ENCODE results near the gene PGRMC2. TPM values are rescaled to one million over a fixed set of nuclear protein-coding genes. Genes with fewer than 3 reads are reported as not detected.

The PGRMC2 gene
- polyA plus RNA-seq, 3 donors = 6.3 to 13.9 (median 7.3) TPM

GRCh38 chr4:128288689-128289106 lies 1.1 kb upstream of the PGRMC2 start:
- Histone ChIP-seq H3K27ac (ENCODE audit: low read depth in 1 of 2, low read length in 2 of 2) (peak overlapping the region; percentile 77 to 83), H3K27me3 (ENCODE audit: control insufficient read depth in 2 of 2, insufficient read depth in 2 of 2, low read length in 2 of 2) (no peaks in the 10 kb centered on the region), H3K4me1 (ENCODE audit: control insufficient read depth in 1 of 2, insufficient read depth in 2 of 2, low read length in 2 of 2) (peaks cover 20 to 33% of the 10 kb centered on the region in 2 donors), H2AFZ (ENCODE audit: insufficient read depth, low read depth, low read length, poor library complexity, severe bottlenecking) (peak overlapping the region; percentile 92), H3K79me2 (ENCODE audit: insufficient read depth, low read length) (peaks cover 36% of the 10 kb centered on the region), H3K9me3 (replicated peaks in 1 of 2; ENCODE audit: control insufficient read depth in 1 of 2, insufficient read depth in 1 of 2, low read length in 2 of 2) (no peaks in the 10 kb centered on the region), H4K20me1 (ENCODE audit: insufficient read depth, low read length) (no peaks in the 10 kb centered on the region), H3K36me3 (replicated peaks in 1 of 2; ENCODE audit: control insufficient read depth in 1 of 2, insufficient read depth in 2 of 2, low read length in 2 of 2) (no peaks in the 10 kb centered on the region), H3K4me3 (replicated peaks in 1 of 3; ENCODE audit: low read depth in 2 of 3, low read length in 3 of 3) (peak overlapping the region; percentile 71 to 81 (median 73)), H3K9ac (ENCODE audit: insufficient read depth, low read length, poor library complexity, severe bottlenecking) (peak overlapping the region; percentile 75), H3K4me2 (replicated peaks; ENCODE audit: extremely low read depth, low read length, poor library complexity, severe bottlenecking) (peak overlapping the region; percentile 82)
- Mint-ChIP-seq H3K27ac (peak overlapping the region; percentile 82 to 94 (median 86)), H3K9me3 (no peaks in the 10 kb centered on the region), H3K36me3 (no peaks in the 10 kb centered on the region), H3K4me1 (peaks cover 29% of the 10 kb centered on the region), H3K27me3 (ENCODE audit: low read depth in 3 of 3) (peaks cover 0 to 5% (median 2%) of the 10 kb centered on the region in 3 donors), H3K4me3 (peak overlapping the region; percentile 88 to 94)
- intact Hi-C loops (cut with micrococcal nuclease) = loop anchor here (5.0 to 10.0 kb wide), 6 partner anchors 226 to 806 kb away; partner anchors contain the start of genes SCLT1 (in 2 of the 2), ABHD18 (in 1 of the 2), C4orf33 (in 1 of the 2) and INTU (in 1 of the 2)
- DNase-seq = peak in 2 of 3 donors; percentile 5 to 15
- no peak for TF ChIP-seq CTCF (IDR thresholded peaks at IDR 0.05)
- WGBS (ENCODE audit: insufficient coverage) = 0% methylated on average over 7 of the region's 13 CpGs

GRCh38 chr4:128287871-128288688 lies 467 bp upstream of the PGRMC2 start:
- H3K4me3 ChIP-seq (replicated peaks in 1 of 3; ENCODE audit: low read depth in 2 of 3, low read length in 3 of 3) = peak overlapping the region; percentile 71 to 81 (median 73)
- H3K4me2 ChIP-seq (replicated peaks; ENCODE audit: extremely low read depth, low read length, poor library complexity, severe bottlenecking) = peak overlapping the region; percentile 82
- peaks cover 20 to 33% of the 10 kb centered on the region in 2 donors for H3K4me1 ChIP-seq (ENCODE audit: control insufficient read depth in 1 of 2, insufficient read depth in 2 of 2, low read length in 2 of 2)
- Mint-ChIP-seq H3K4me1 (peaks cover 29% of the 10 kb centered on the region), H3K27ac (peak overlapping the region; percentile 82 to 95 (median 94)), H3K4me3 (peak overlapping the region; percentile 88 to 94), H3K9me3 (no peaks in the 10 kb centered on the region), H3K27me3 (ENCODE audit: low read depth in 3 of 3) (peaks cover 0 to 5% (median 2%) of the 10 kb centered on the region in 3 donors), H3K36me3 (no peaks in the 10 kb centered on the region)
- peaks cover 37% of the 10 kb centered on the region for H3K79me2 ChIP-seq (ENCODE audit: insufficient read depth, low read length)
- H3K36me3 ChIP-seq (replicated peaks in 1 of 2; ENCODE audit: control insufficient read depth in 1 of 2, insufficient read depth in 2 of 2, low read length in 2 of 2) = no peaks in the 10 kb centered on the region
- intact Hi-C loops (cut with micrococcal nuclease) = loop anchor here (5.0 to 10.0 kb wide), 6 partner anchors 226 to 807 kb away; partner anchors contain the start of genes SCLT1 (in 2 of the 2), ABHD18 (in 1 of the 2), C4orf33 (in 1 of the 2) and INTU (in 1 of the 2)
- no peaks in the 10 kb centered on the region for H3K27me3 ChIP-seq (ENCODE audit: control insufficient read depth in 2 of 2, insufficient read depth in 2 of 2, low read length in 2 of 2)
- peak overlapping the region; percentile 75 for H3K9ac ChIP-seq (ENCODE audit: insufficient read depth, low read length, poor library complexity, severe bottlenecking)
- no peaks in the 10 kb centered on the region for H4K20me1 ChIP-seq (ENCODE audit: insufficient read depth, low read length)
- under 1% methylated on average over 86 of the region's 86 CpGs for WGBS (ENCODE audit: insufficient coverage)
- no peaks in the 10 kb centered on the region for H3K9me3 ChIP-seq (replicated peaks in 1 of 2; ENCODE audit: control insufficient read depth in 1 of 2, insufficient read depth in 1 of 2, low read length in 2 of 2)
- TF ChIP-seq CTCF (IDR thresholded peaks at IDR 0.05) = no peak
- H2AFZ ChIP-seq (ENCODE audit: insufficient read depth, low read depth, low read length, poor library complexity, severe bottlenecking) = peak overlapping the region; percentile 92
- peak overlapping the region; percentile 77 to 83 for H3K27ac ChIP-seq (ENCODE audit: low read depth in 1 of 2, low read length in 2 of 2)
- peak; percentile 97 to 99 (median 99) for DNase-seq

Measured in CD14-positive monocyte (primary cell).